22Rv1 (cell line): ENCODE results near the gene MCRS1.
A peak's percentile ranks its signal among the peaks of the same experiment; 100 is the strongest.

Experiments used
- CTCF ChIP-seq: fragments of 450-650 bp; IDR thresholded peaks from 2 replicates; pipeline ENCODE4 v1.5.1; 2017; ENCODE audit warnings: mild to moderate bottlenecking
- ZFX ChIP-seq: fragments of 450-650 bp; IDR thresholded peaks from 2 replicates; pipeline ENCODE4 v1.6.1; 2017; ENCODE audit warnings: antibody characterized with exemption, borderline replicate concordance

GRCh38 chr12:49553512-49554088, 14.3 kb downstream of the MCRS1 start:
- TF ChIP-seq CTCF (peak; percentile 94), ZFX (no peak)
